Right lobe of liver (tissue), 6 donors: ENCODE data around the gene KIF12. TPM values are rescaled to one million over a fixed set of nuclear protein-coding genes. Genes with fewer than 3 reads are reported as not detected.
A peak's percentile ranks its signal among the peaks of the same experiment; 100 is the strongest.

ENCODE experiments used
- ATAC-seq, 4 donors: fragments of 200-7000 bp; cut with Tn5 transposase; one replicate each; pipeline ENCODE4 v1.9.1; 2020; ENCODE audit warnings: mild to moderate bottlenecking in 4 of 4, moderate library complexity in 4 of 4
- DNase-seq, 3 donors: peaks; one replicate each; pipeline ENCODE4 v3.0.0-alpha.2; 2020
- H3K27ac ChIP-seq, 3 donors: fragments of 200-600 bp; one replicate each; pipeline ENCODE4 v1.8.0; 2022
- H3K27me3 ChIP-seq, 2 donors: fragments of 200-600 bp; one replicate each; pipeline ENCODE4 v1.8.0; 2022
- H3K36me3 ChIP-seq, 4 donors: fragments of 200-600 bp; sonication (generic) in 1 of 4; one replicate each; pipeline versions ENCODE4 v1.5.1 to v1.8.0; 2017 to 2022; ENCODE audit warnings: control low read depth in 1 of 4
- H3K4me1 ChIP-seq, 4 donors: fragments of 200-600 bp; sonication (generic) in 1 of 4; one replicate each; pipeline versions ENCODE4 v1.5.1 to v1.8.0; 2017 to 2022; ENCODE audit warnings: control low read depth in 1 of 4
- H3K4me3 ChIP-seq, 3 donors: fragments of 200-600 bp; one replicate each; pipeline ENCODE4 v1.8.0; 2022
- H3K9me3 ChIP-seq, 4 donors: fragments of 200-600 bp; sonication (generic) in 1 of 4; one replicate each; pipeline versions ENCODE4 v1.5.1 to v1.8.0; 2017 to 2022; ENCODE audit warnings: control low read depth in 1 of 4
- CTCF ChIP-seq, 4 donors: fragments of 200-600 bp in 3 of 4; fragments of 450-650 bp in 1 of 4; IDR thresholded peaks; one replicate each; pipeline versions ENCODE4 v1.5.1 to v1.8.0; 2016 to 2022; ENCODE audit warnings: antibody characterized with exemption in 4 of 4, mild to moderate bottlenecking in 2 of 4
- POLR2A ChIP-seq: fragments of 450-650 bp; IDR thresholded peaks from one replicate; pipeline ENCODE4 v1.6.1; 2017; ENCODE audit warnings: antibody characterized with exemption, mild to moderate bottlenecking
- WGBS: methylation state at CpG from one replicate; pipeline ENCODE4 v1.1.6; 2018; ENCODE audit warnings: low coverage, low lambda C conversion rate; ENCODE audit not compliant: insufficient coverage; ENCODE audit errors: missing lambda C conversion rate; 5-methylcytosine and 5-hydroxymethylcytosine counted together
- intact Hi-C, 2 donors: fragments of 100-400 bp; cut with DNase I; formaldehyde crosslinking; loops; one replicate each; pipeline versions ENCODE4 v1.11.2 to v1.14.1; 2022
- total RNA-seq, 6 experiments: library from RNA; depleted of rRNA in 2 of 6; stranded (reverse); fragments of >200 nt in 2 of 6; fragmentation: NEBNext Ultra II Directional in 3 of 6; extraction: Animal tissue kit (Norgen Biotek cat#: 25700) in 3 of 6; gene quantifications; one replicate each; pipeline versions ENCODE4 v1.1.0 to v1.2.4, GENCODE V29; 2016 to 2023
- donor health status: DM: no; HTN: yes; CAD: no.
- donor health status: DM: no; HTN: no; CAD: no.
- donor health status: DM: no; HTN: no; CAD: no.
- donor health status: DM: no; HTN: yes; CAD: no.
- donor health status: DM: no; HTN: yes; CAD: no.

Gene KIF12
- total RNA-seq, 6 experiments from 2014 or later: 3.1 to 24.3 (median 14.2) TPM

- peaks cover 0 to 19% (median 3%) of the 10 kb centered on the region in 4 donors for H3K4me1 ChIP-seq
- WGBS: 87% methylated on average over 6 of the region's 13 CpGs
- intact Hi-C loops: no loop called here
- H3K4me3 ChIP-seq: no peak overlapping the region
- no peaks in the 10 kb centered on the region for H3K36me3 ChIP-seq
- no peak overlapping the region for H3K27ac ChIP-seq
- H3K9me3 ChIP-seq: no peaks in the 10 kb centered on the region
- DNase-seq (no peak), ATAC-seq (no peak)
- H3K27me3 ChIP-seq: no peaks in the 10 kb centered on the region
- TF ChIP-seq CTCF (IDR thresholded peaks at IDR 0.05) (no peak), POLR2A (no peak)
Observed at GRCh38 chr9:114124666-114125475, 25.8 kb upstream of the KIF12 start.

- WGBS: 31% methylated on average over 1 of the region's 1 CpG
Observed at GRCh38 chr9:114124138-114124537, 25.0 kb upstream of the KIF12 start.

GRCh38 chr9:114123031-114123977, 24.2 kb upstream of the KIF12 start:
- Histone ChIP-seq H3K4me1 (peaks cover 0 to 27% (median 7%) of the 10 kb centered on the region in 4 donors), H3K9me3 (no peaks in the 10 kb centered on the region), H3K27me3 (no peaks in the 10 kb centered on the region), H3K27ac (no peak overlapping the region), H3K4me3 (no peak overlapping the region), H3K36me3 (no peaks in the 10 kb centered on the region)
- ATAC-seq (peak; percentile 64 to 71 (median 68)), DNase-seq (no peak)
- 75% methylated on average over 3 of the region's 9 CpGs for WGBS
- TF ChIP-seq POLR2A (no peak), CTCF (IDR thresholded peaks at IDR 0.05) (no peak)
- intact Hi-C loops: no loop called here

More at GRCh38 chr9:114124138-114124537, 25.0 kb upstream of the KIF12 start:
- Histone ChIP-seq H3K4me1 (peaks cover 0 to 19% (median 2%) of the 10 kb centered on the region in 4 donors), H3K36me3 (no peaks in the 10 kb centered on the region), H3K4me3 (no peak overlapping the region), H3K27me3 (no peaks in the 10 kb centered on the region), H3K27ac (no peak overlapping the region), H3K9me3 (no peaks in the 10 kb centered on the region)
- DNase-seq (no peak), ATAC-seq (peak in 2 of 4 donors; percentile 3 to 12)
- intact Hi-C loops: no loop called here
- no peak for TF ChIP-seq CTCF (IDR thresholded peaks at IDR 0.05)
- no peak for TF ChIP-seq POLR2A

GRCh38 chr9:114122136-114123027, 23.3 kb upstream of the KIF12 start:
- intact Hi-C loops: no loop called here
- no peak overlapping the region for H3K27ac ChIP-seq
- TF ChIP-seq CTCF (IDR thresholded peaks at IDR 0.05) (no peak), POLR2A (no peak)
- H3K4me3 ChIP-seq: no peak overlapping the region
- DNase-seq: no peak
- H3K9me3 ChIP-seq: no peaks in the 10 kb centered on the region
- no peaks in the 10 kb centered on the region for H3K27me3 ChIP-seq
- H3K4me1 ChIP-seq: peaks cover 0 to 36% (median 11%) of the 10 kb centered on the region in 4 donors
- no CpG with 5 or more reads among the region's 9 CpGs for WGBS
- H3K36me3 ChIP-seq: no peaks in the 10 kb centered on the region
- no peak for ATAC-seq
